SJCRH30 (cell line): ENCODE data around the gene SLCO4A1. TPM values are rescaled to one million over a fixed set of nuclear protein-coding genes. Genes with fewer than 3 reads are reported as not detected.

Experiments used
- DNase-seq, 2 experiments: peaks; one replicate each; pipeline ENCODE4 v3.0.0-alpha.2; 2015 to 2020
- H3K27ac ChIP-seq: fragments of 250-450 bp; sonication (Bioruptor Pico); 2 replicates; pipeline ENCODE4 v1.5.1; 2020; ENCODE audit warnings: mild to moderate bottlenecking, moderate library complexity
- H3K27me3 ChIP-seq: fragments of 250-450 bp; sonication (Bioruptor Pico); 2 replicates; pipeline ENCODE4 v1.5.1; 2020; ENCODE audit warnings: mild to moderate bottlenecking, moderate library complexity
- H3K36me3 ChIP-seq: fragments of 250-450 bp; sonication (Bioruptor Pico); 2 replicates; pipeline ENCODE4 v1.5.1; 2020; ENCODE audit warnings: mild to moderate bottlenecking, moderate library complexity
- H3K4me1 ChIP-seq: fragments of 250-450 bp; sonication (Bioruptor Pico); 2 replicates; pipeline ENCODE4 v1.5.1; 2020; ENCODE audit warnings: mild to moderate bottlenecking, moderate library complexity
- H3K4me3 ChIP-seq: fragments of 250-450 bp; sonication (Bioruptor Pico); 2 replicates; pipeline ENCODE4 v1.5.1; 2020; ENCODE audit warnings: mild to moderate bottlenecking, moderate library complexity
- H3K9me3 ChIP-seq: fragments of 250-450 bp; sonication (Bioruptor Pico); replicated peaks from 2 replicates; pipeline ENCODE4 v1.5.1; 2020; ENCODE audit warnings: mild to moderate bottlenecking, moderate library complexity
- total RNA-seq: library from RNA; depleted of rRNA; stranded (reverse); fragments of >200 nt; shearing (Covaris generic); gene quantifications from 2 replicates; pipeline ENCODE4 v1.2.3, GENCODE V29; 2014

The SLCO4A1 gene
- total RNA-seq, 1 experiment from 2014 or later = 3.9 TPM

DNA sequence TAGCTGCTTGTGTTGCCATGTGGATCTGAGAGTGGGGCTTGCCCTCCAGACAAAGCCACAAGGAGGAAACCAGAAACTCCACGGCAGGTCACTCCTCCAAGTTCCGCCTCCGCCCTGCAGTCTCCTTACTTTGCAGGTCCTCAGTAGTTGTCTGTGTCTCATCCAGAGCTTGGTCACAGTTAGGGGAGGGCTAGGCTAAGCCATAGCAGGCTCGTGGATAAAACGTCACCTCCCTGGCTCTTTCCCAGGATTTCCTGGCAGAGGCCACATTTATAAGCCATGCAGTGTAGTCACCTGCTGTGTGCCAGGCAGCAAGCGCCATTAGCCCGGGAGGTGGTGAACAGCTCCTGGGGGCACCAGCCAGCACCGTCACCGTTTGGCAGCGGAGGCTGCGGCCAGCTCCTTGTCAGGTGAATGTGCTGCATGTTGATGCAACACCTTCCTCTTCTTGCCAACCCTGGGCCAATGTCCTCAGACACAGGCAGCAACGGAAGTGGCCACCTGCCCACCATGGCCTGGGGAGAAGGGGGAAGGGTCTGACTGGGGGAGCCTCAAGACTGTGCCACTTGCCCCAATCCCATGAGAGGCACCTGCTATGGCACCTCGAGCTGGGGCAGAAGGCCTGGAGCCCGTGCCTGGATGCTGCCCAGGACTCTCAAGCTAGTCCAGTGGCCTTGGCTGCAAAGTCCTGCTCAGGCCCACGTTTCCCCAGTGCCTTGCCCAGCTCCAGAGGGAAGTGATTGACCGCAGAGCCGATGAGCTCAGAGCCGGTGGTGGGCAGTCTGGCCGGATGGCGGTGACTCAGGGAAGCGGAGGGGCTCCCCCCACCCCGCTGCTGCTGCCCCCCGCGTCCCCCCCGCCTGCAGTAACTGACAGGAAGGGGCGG is 39.0 kb upstream of the SLCO4A1 start:
- peak; percentile 50 to 62 for DNase-seq
- Histone ChIP-seq H3K4me1 (peaks cover 28% of the 10 kb centered on the region), H3K36me3 (no peaks in the 10 kb centered on the region), H3K27ac (no peak overlapping the region), H3K27me3 (peaks cover 8% of the 10 kb centered on the region; the same call in 1 of the 2 replicates), H3K4me3 (no peak overlapping the region), H3K9me3 (no peaks in the 10 kb centered on the region)

DNA sequence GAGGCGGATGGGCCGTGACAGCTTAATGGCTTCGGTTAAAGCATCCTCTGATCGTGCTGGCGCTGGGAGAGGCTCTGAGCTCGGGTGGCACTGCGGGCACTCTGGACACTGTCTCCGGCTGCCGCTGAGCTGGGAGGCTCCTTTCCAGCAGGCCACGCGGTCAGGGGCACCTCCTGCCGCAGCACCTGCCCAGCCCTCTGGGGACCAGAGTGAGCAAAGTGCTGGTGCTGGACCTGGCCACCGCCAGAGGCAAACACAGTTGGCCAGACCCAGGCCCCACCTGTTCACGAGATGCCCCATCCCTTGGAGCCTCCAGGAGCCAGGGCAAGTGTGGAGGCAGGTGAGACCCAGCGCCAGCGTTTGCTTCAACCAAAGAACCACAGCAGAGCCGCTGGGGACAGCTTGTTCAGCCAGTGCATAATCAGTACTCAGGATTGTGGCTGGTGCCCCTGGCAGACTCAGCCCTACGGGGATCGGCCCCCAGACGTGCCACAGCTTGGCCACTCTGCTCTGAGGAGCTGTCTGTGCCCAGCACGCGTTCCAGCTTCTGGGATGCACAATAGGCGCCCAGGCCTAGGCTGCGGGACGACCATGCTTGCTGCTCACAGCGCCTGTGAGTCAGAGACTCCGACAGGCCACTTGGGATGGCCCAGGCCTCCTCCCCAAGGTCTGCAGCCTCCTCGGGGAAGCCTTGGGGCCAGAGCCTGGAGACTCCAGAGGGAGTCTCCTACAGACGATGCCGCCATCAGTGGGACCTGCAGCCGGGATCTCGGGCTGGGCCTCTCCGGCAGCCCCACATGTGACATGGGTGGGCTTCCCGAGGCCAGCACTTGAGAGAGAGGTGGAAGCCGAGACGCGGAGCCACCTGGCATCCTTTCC is 38.2 kb upstream of the SLCO4A1 start:
- H3K9me3 ChIP-seq = no peaks in the 10 kb centered on the region
- peaks cover 8% of the 10 kb centered on the region; the same call in 1 of the 2 replicates for H3K27me3 ChIP-seq
- H3K27ac ChIP-seq = no peak overlapping the region
- H3K36me3 ChIP-seq = no peaks in the 10 kb centered on the region
- H3K4me1 ChIP-seq = peaks cover 32% of the 10 kb centered on the region
- no peak for DNase-seq
- H3K4me3 ChIP-seq = no peak overlapping the region

DNA sequence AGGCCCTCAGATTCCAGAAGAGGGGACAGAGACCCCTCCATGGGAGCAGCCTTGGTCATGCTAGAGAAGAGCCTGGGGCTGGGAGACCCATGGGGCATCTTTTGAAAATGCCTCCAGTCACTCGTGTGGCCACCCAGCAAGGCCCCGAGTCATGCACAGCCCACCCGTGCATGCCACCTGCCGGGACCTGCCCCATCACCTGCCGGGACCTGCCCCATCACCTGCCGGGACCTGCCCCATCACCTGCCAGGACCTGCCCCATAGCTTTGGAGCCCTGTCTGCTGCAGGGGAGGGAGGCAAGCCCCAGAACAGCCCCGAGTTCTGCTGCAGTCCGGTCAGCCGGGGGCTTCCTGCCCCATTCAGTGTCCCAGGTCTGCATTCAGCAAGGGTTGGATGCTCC is 37.5 kb upstream of the SLCO4A1 start:
- H3K4me3 ChIP-seq = no peak overlapping the region
- peaks cover 35% of the 10 kb centered on the region for H3K4me1 ChIP-seq
- H3K27ac ChIP-seq = no peak overlapping the region
- no peak for DNase-seq
- H3K9me3 ChIP-seq = no peaks in the 10 kb centered on the region
- no peaks in the 10 kb centered on the region for H3K36me3 ChIP-seq
- peaks cover 8% of the 10 kb centered on the region; the same call in 1 of the 2 replicates for H3K27me3 ChIP-seq

DNA sequence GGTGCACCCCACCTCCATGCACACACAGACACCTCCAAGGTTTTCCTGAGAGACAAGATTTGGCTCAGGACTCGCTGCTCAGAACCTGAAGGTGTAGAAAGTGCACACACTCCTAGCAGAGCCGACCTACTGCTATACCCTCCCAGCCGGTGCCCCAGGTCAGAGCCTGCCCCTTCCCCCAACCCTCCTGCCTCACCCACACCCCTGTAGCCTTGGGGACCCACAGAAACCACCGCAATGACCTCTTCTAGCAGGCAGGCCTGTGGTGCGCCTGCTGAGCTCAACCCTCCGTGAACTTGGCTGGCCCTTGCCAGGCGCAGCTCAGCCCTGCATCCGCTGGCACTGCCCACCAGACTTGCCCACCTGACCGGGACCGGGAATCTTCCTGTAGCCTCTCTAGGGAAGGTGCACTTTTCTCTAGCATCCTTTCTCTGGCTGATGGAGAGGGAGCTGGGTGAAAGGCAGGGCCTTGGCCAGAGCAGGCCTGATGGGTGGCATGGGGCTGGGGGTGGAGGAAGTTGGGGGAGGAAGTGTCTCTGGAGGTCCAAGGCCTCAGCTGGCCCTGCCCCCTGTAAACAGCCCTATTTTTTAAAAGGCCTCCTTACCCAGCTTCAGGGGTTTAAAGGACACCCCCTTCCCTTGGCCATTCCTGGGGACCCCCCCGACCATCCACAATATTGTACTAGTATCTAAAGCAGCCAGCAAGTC is 36.9 kb upstream of the SLCO4A1 start:
- no peak for DNase-seq
- no peak overlapping the region for H3K4me3 ChIP-seq
- no peaks in the 10 kb centered on the region for H3K36me3 ChIP-seq
- H3K27ac ChIP-seq = no peak overlapping the region
- peaks cover 8% of the 10 kb centered on the region; the same call in 1 of the 2 replicates for H3K27me3 ChIP-seq
- H3K4me1 ChIP-seq = peaks cover 35% of the 10 kb centered on the region
- no peaks in the 10 kb centered on the region for H3K9me3 ChIP-seq

DNA sequence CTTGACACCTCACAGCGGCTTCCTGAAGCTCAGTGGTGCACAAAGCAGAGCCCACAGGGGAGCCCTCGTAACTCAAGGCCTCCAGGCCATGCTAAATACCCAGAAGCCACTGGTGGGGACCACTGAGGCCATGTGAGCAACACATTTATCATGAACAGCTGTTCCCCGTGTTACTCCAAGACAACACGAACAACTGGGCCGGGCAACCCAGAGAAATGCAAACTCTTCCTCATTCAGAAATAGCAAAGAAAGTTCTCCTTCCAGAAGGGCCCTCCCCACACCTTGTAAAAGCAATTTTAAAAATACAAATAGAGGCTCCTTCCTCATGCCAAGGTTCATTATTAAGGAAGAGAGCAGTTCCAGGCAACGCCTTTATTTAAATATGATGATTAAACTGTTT is 36.3 kb upstream of the SLCO4A1 start:
- Histone ChIP-seq H3K27me3 (peaks cover 8% of the 10 kb centered on the region; the same call in 1 of the 2 replicates), H3K36me3 (no peaks in the 10 kb centered on the region), H3K9me3 (peaks cover 3% of the 10 kb centered on the region), H3K4me3 (no peak overlapping the region), H3K4me1 (peaks cover 35% of the 10 kb centered on the region), H3K27ac (peak overlapping the region; percentile 15; the same call in 1 of the 2 replicates)
- peak; percentile 78 to 85 for DNase-seq

DNA sequence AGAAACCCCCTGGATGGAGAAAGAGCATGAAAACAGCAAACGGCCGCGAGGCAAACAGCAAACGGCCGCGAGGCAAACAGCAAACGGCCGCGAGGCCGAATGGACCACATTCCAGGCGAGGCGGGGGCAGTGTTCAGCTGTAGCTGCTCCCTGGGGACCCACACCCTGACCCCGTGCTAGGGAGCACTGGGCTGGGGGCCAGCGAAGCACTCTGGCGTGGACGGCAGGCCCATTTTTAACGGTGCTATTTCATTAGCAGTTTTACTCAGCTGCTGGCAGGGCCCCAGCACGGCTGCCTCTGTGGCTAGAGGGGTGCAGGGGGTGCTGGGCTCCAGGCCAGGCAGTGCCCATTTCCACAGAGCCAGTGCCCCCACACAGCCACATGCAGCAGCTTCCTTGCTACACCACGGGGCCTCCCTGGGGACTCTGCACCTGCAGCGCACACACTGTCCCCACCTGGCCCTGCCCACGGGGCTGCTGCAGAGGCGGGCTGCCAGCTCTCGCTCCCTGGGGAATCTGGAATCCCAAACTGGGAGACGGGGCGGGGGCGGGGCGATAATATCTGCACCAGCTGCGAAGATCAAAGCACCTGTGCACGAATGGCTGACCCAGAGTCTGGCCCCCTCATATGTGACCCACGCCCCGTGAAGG is 35.6 kb upstream of the SLCO4A1 start:
- Histone ChIP-seq H3K4me3 (no peak overlapping the region), H3K9me3 (peaks cover 4% of the 10 kb centered on the region), H3K27me3 (peaks cover 6% of the 10 kb centered on the region; the same call in 1 of the 2 replicates), H3K36me3 (no peaks in the 10 kb centered on the region), H3K4me1 (peaks cover 40% of the 10 kb centered on the region), H3K27ac (peak overlapping the region; percentile 15; the same call in 1 of the 2 replicates)
- DNase-seq = peak; percentile 83 to 88

DNA sequence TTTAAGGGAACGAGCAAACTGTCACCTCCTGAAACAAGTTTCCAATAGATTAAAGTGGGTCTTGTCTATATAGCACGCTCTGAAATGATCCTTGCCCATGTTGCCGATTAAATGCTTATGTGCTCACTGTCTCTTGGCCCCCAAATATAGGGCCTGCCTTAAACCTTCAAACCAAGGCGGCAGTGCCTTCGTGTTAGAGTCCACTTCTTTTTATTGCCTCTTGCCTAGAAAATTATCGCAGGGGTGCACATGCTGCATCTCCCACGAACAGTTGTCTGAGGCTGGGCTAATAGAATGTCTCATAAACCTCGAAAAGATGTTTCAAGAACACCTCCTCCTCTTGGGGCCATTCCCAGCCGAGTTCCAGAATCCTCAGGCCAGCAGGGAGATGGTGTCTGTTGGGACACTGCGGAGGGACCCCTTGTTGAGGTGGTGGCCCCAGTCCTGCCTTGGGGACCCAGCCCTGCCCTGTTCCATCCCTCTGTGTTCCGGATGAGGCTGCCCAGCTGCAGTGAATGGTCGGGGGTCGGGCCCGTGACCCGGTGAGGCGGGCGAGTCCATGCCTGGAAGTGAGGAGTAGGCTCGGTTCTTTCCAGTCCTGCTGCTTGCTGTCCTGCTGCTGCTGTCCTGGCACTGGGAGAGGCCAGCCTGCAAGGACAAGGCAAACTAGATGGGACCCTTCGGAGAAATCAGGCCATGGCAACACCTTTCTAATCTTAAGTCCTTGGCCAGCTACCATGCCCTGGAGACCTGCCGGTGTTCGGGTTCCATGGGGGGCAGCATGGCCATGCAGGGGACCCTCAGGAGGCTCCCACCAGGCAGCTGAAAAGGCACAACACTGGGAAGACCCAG is 34.7 kb upstream of the SLCO4A1 start:
- H3K27ac ChIP-seq = no peak overlapping the region
- peaks cover 6% of the 10 kb centered on the region; the same call in 1 of the 2 replicates for H3K27me3 ChIP-seq
- no peak for DNase-seq
- no peaks in the 10 kb centered on the region for H3K36me3 ChIP-seq
- no peak overlapping the region for H3K4me3 ChIP-seq
- H3K4me1 ChIP-seq = peaks cover 47% of the 10 kb centered on the region
- H3K9me3 ChIP-seq = peaks cover 4% of the 10 kb centered on the region

DNA sequence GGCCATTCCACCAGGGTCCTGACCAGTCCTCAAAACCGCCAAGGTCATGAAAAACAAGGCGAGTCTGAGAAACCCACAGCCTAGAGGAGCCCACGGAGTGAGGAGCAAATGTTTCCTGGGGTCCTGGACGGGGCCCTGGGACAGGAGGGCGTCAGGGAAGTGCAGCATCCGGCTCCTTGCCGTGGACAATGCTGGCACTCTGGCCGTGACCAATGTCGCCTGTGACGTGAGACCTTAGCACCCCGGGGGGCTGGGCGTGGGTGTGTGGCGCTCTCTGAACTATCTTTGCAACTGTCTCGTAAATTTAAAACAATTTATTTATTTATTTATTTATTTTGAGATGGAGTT is 34.1 kb upstream of the SLCO4A1 start:
- H3K27ac ChIP-seq = no peak overlapping the region
- no peaks in the 10 kb centered on the region for H3K36me3 ChIP-seq
- no peak overlapping the region for H3K4me3 ChIP-seq
- H3K27me3 ChIP-seq = peaks cover 2% of the 10 kb centered on the region; the same call in 1 of the 2 replicates
- no peak for DNase-seq
- H3K9me3 ChIP-seq = peaks cover 4% of the 10 kb centered on the region
- H3K4me1 ChIP-seq = peaks cover 45% of the 10 kb centered on the region

DNA sequence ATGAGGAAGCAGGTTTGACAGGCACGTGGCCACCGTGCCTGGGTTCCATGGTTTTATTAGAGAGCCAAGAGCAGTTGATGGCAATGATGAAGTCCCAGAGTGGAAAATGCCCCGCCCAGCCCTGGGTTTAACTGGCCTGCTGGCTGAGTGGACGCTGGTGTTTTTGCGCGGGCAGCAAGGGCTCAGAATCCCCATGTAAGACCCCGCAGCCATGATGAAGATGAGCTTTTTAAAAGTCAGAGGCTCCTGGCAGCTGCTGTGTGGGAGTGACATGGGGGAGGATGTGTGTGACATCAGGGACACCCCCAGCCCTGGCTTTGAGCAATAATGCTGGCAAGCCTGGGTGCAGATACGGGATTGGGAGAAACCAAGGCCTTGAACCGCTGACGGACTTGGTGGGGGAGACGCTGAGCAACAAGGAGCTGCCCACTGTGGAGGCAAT is 33.0 kb upstream of the SLCO4A1 start:
- H3K9me3 ChIP-seq = peaks cover 4% of the 10 kb centered on the region
- no peak overlapping the region for H3K27ac ChIP-seq
- no peaks in the 10 kb centered on the region; the same call in 1 of the 2 replicates for H3K27me3 ChIP-seq
- peaks cover 42% of the 10 kb centered on the region for H3K4me1 ChIP-seq
- no peak overlapping the region for H3K4me3 ChIP-seq
- no peaks in the 10 kb centered on the region for H3K36me3 ChIP-seq
- DNase-seq = no peak

DNA sequence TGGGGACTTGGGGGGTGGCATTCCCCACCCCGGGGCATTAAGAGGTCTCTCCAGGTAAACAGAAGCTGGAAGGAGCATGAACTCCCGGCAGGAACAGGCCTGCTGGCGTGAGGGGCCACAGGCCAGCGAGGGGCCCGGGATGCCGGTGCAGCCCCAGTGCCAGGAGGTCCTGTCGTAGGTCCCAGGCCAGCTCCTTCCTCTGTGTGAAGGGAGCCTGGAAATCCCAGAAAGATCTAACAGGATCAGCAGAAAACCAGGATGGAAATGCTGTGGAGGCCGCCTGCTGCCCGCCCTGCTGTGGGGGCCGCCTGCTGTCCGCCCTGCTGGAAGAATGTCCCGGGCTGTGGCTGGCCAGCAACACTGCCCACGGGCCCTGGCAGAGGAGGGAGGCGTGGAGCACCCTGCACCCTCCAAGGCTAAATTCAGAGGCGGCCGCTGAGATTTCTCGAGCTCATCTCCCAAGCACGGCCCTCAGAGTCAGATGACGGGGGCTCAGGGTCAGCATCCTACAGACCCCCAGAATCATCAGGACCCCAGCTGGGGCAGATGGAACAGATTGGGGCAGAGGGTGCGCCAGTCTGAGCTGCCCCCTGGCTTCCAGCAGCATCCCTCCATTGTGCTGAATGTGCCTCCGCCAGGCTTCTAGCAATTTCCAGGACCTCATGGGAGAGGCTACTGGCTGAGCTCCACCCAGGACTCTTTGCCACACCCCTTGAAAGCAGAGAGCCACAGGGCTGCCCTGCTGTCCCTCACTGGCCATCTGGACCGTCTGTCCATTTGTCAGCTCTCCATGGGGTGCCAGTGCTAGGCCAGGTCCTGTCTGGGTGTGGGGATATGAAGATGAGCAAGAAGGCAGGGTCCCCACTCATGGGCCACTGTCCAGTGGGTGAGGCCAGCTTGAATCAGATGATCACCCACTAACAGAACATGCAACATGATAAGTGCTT is 32.2 kb upstream of the SLCO4A1 start:
- H3K4me1 ChIP-seq = peaks cover 42% of the 10 kb centered on the region
- no peak overlapping the region for H3K4me3 ChIP-seq
- DNase-seq = no peak
- no peaks in the 10 kb centered on the region; the same call in 1 of the 2 replicates for H3K27me3 ChIP-seq
- peaks cover 4% of the 10 kb centered on the region for H3K9me3 ChIP-seq
- H3K27ac ChIP-seq = no peak overlapping the region
- no peaks in the 10 kb centered on the region for H3K36me3 ChIP-seq

DNA sequence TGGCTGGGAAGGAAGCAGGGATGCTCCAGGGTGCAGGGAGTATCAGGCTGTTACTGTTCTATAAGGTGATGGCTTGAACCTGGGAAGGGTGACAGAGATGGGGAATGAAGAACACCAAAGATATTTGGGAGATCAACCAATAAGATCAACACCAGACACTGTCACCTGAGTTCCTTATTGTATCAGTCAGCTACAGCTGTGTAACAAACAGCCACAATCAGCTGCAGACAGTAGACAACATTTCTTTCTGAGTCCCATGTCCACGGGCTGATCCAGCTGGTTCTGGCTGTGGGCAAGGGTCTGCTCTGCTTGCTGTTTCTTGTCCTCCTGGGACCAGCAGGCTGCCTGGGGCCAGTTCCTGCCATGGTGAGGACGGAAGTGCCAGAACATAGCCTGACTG is 31.3 kb upstream of the SLCO4A1 start:
- no peaks in the 10 kb centered on the region for H3K36me3 ChIP-seq
- no peak overlapping the region for H3K27ac ChIP-seq
- peaks cover 34% of the 10 kb centered on the region for H3K4me1 ChIP-seq
- no peak for DNase-seq
- H3K27me3 ChIP-seq = no peaks in the 10 kb centered on the region; the same call in 1 of the 2 replicates
- H3K4me3 ChIP-seq = no peak overlapping the region
- H3K9me3 ChIP-seq = peaks cover 4% of the 10 kb centered on the region

DNA sequence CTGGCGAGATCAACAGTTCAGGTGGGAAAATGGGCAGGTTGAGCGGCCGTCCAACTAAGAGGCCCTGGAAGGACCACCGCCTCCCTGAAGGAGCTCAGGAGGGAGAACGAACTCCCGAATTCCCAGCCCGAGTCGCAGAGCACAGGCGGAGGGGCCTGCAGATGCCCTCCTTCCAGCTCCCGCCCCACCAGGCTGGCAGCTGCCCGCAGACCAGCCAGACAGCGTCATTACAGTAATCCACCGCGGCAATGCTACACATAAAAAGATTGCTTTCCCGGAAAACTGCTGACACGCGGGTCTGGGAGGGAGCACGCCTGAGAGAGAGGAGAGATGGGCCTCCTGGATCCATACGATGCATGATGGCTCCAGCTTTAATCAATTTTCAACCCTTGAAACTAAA is 30.5 kb upstream of the SLCO4A1 start:
- Histone ChIP-seq H3K4me1 (peaks cover 29% of the 10 kb centered on the region), H3K27ac (no peak overlapping the region), H3K9me3 (peaks cover 4% of the 10 kb centered on the region), H3K27me3 (no peaks in the 10 kb centered on the region; the same call in 1 of the 2 replicates), H3K36me3 (no peaks in the 10 kb centered on the region), H3K4me3 (no peak overlapping the region)
- DNase-seq = peak; percentile 80 to 84
